Measurements from ENCODE around the gene XG. TPM values are rescaled to one million over a fixed set of nuclear protein-coding genes. Genes with fewer than 3 reads are reported as not detected.
A peak's percentile ranks its signal among the peaks of the same experiment; 100 is the strongest.

Gene XG
- total and polyA plus RNA-seq, 9 of the 15 experiments (the other 6 are each of a cell fraction or from before 2014, with no cell fraction given), result 0.03 to 0.12 TPM; not detected in 7

GRCh38 chrX:2828344-2828958, 76.6 kb downstream of the XG start, which contains the start of gene GYG2:
GYG2 (plus strand) TSS chrX:2828930; CDS start chrX:2830189, 1,259 bp downstream.
- H3K27ac ChIP-seq (ENCODE audit: extremely low read depth, low read depth, low read length), result no peak within 1 kb of the TSS
- H3K79me2 ChIP-seq (ENCODE audit: control insufficient read depth, insufficient read depth, low read length), result no peaks in the 10 kb centered on the region
- WGBS (ENCODE audit: insufficient coverage, low coverage, missing lambda C conversion rate), result 41% methylated on average over 12 of the region's 56 CpGs
- TF ChIP-seq MAZ (CRISPR knock-in tag; conservative IDR thresholded peaks at IDR 0.05 in 1 of 2, IDR thresholded peaks at IDR 0.05 in 1 of 2) (0 out of 4 replicates have a peak, but pooled peaks of 1 of the 2 experiments have one; percentile 22), CXXC5 (CRISPR knock-in tag; IDR thresholded peaks at IDR 0.05) (peak; percentile 13; the same call in 1 of the 2 replicates), TCF3 (CRISPR knock-in tag; IDR thresholded peaks at IDR 0.05) (no peak), ZBTB33 (CRISPR knock-in tag; IDR thresholded peaks at IDR 0.05) (peak; percentile 44; the same call in 1 of the 2 replicates), ZNF23 (CRISPR knock-in tag; IDR thresholded peaks at IDR 0.05) (no peak), L3MBTL2 (IDR thresholded peaks at IDR 0.05) (0 out of 2 replicates have a peak, but pooled peaks have one; percentile 15), POLR2G (IDR thresholded peaks at IDR 0.05; ENCODE audit: low read depth, low read length) (peak; percentile 49; the same call in 1 of the 2 replicates), SMAD2 (IDR thresholded peaks at IDR 0.05; ENCODE audit: low read depth, low read length) (no peak), SMARCB1 (IDR thresholded peaks at IDR 0.05; ENCODE audit: insufficient read length, low read depth) (no peak), NFIC (IDR thresholded peaks at IDR 0.05) (peak; percentile 21; the same call in 1 of the 2 replicates), RBFOX2 (IDR thresholded peaks at IDR 0.05; ENCODE audit: low read depth, low read length) (peak; percentile 37; the same call in 1 of the 2 replicates), EP300 (IDR thresholded peaks at IDR 0.05; ENCODE audit: low read length) (no peak), CHD2 (IDR thresholded peaks at IDR 0.05; ENCODE audit: low read depth, low read length) (no peak), MBD1 (CRISPR knock-in tag; IDR thresholded peaks at IDR 0.05) (peak; percentile 88), VEZF1 (CRISPR knock-in tag; IDR thresholded peaks at IDR 0.05) (peak; percentile 52), ETV1 (tag; conservative IDR thresholded peaks at IDR 0.05; ENCODE audit: low read depth) (no peak)
- in situ Hi-C loops (cut with MboI) (no loop called here), intact Hi-C loops (cut with micrococcal nuclease) (no loop called here)
- peaks cover 0 to 16% of the 10 kb centered on the region in 2 experiments; a peak in 2 of 5 replicates for H3K4me1 ChIP-seq (replicated peaks in 1 of 2; ENCODE audit: control insufficient read depth in 2 of 2, insufficient read depth in 2 of 2, low read length in 2 of 2)
- DNase-seq (ENCODE audit: extremely low read depth in 1 of 4, low spot score in 3 of 4) (peak in 3 of 4 experiments; percentile 21 to 36 (median 33)), ATAC-seq (peak; percentile 90), FAIRE-seq (no peak)
- H2AFZ ChIP-seq (ENCODE audit: low read depth, low read length), result peak within 1 kb of the TSS; percentile 32; the same call in 1 of the 2 replicates
- H3K9me1 ChIP-seq (ENCODE audit: control insufficient read depth, insufficient read depth, low read length), result no peaks in the 10 kb centered on the region
- ChIA-PET POLR2A (no interaction called here), CTCF (ENCODE audit: low intra/inter-chr PET ratio) (no interaction called here)
- no TSS peak for BruUV-seq (replicated peaks)
- H3K27me3 ChIP-seq (ENCODE audit: control insufficient read depth in 2 of 2, insufficient read depth in 2 of 2, low read length in 2 of 2), result no peaks in the 10 kb centered on the region; a peak in 1 of 5 replicates
- H3K9ac ChIP-seq (ENCODE audit: insufficient read depth in 1 of 2, low read depth in 2 of 2, low read length in 2 of 2), result peak within 1 kb of the TSS in 1 of 2 experiments; percentile 85; a peak in 2 of 4 replicates
- H3K4me2 ChIP-seq (ENCODE audit: insufficient read depth, low read length), result no peak within 1 kb of the TSS
- H4K20me1 ChIP-seq (replicated peaks; ENCODE audit: control insufficient read depth, insufficient read depth, low read length), result no peaks in the 10 kb centered on the region
- no peaks in the 10 kb centered on the region for H3K36me3 ChIP-seq (ENCODE audit: control insufficient read depth, insufficient read depth, low read length)
- peak within 1 kb of the TSS; percentile 34 for H3K4me3 ChIP-seq
- H3K9me3 ChIP-seq (replicated peaks; ENCODE audit: control insufficient read depth, insufficient read depth, low read depth, low read length), result no peaks in the 10 kb centered on the region
